SK-N-SH treated with all-trans-retinoic acid at 6 μM for 48 hours (cell line): ENCODE measurements around the gene ARL15.

Experiments used
- ATAC-seq: fragments of 200-7000 bp; cut with Tn5 transposase; 3 replicates; pipeline ENCODE4 v1.9.1; 2020; ENCODE audit warnings: mild to moderate bottlenecking, moderate library complexity
- ARNTL ChIP-seq: fragments of 450-650 bp; formaldehyde crosslinking; IDR thresholded peaks from 2 replicates; pipeline ENCODE4 v1.5.0; 2020; ENCODE audit warnings: low read depth, mild to moderate bottlenecking, moderate library complexity, borderline replicate concordance
- BACH2 ChIP-seq: fragments of 250-450 bp; sonication (Bioruptor Pico); IDR thresholded peaks from 2 replicates; pipeline ENCODE4 v1.9.0; 2021; ENCODE audit warnings: mild to moderate bottlenecking, borderline replicate concordance
- CSDC2 ChIP-seq: fragments of 250-450 bp; sonication (Bioruptor Pico); IDR thresholded peaks from 2 replicates; pipeline ENCODE4 v1.5.0; 2020; ENCODE audit warnings: mild to moderate bottlenecking, moderate library complexity
- ESRRG ChIP-seq: fragments of 250-450 bp; sonication (Bioruptor Pico); IDR thresholded peaks from 2 replicates; pipeline ENCODE4 v1.6.1; 2021; ENCODE audit warnings: mild to moderate bottlenecking
- PPARA ChIP-seq: fragments of 250-450 bp; sonication (Bioruptor Pico); IDR thresholded peaks from 2 replicates; pipeline ENCODE4 v1.5.0; 2020; ENCODE audit warnings: mild to moderate bottlenecking, borderline replicate concordance
- RARB ChIP-seq: fragments of 250-450 bp; sonication (Bioruptor Pico); IDR thresholded peaks from 2 replicates; pipeline ENCODE4 v1.8.0; 2021; ENCODE audit warnings: mild to moderate bottlenecking, moderate library complexity
- SNAI2 ChIP-seq: fragments of 250-450 bp; sonication (Bioruptor Pico); IDR thresholded peaks from 2 replicates; pipeline ENCODE4 v1.5.0; 2020; ENCODE audit warnings: mild to moderate bottlenecking, moderate library complexity
- TCF4 ChIP-seq: fragments of 250-450 bp; sonication (Bioruptor Pico); IDR thresholded peaks from 2 replicates; pipeline ENCODE4 v1.8.0; 2021; ENCODE audit warnings: mild to moderate bottlenecking, moderate library complexity, borderline replicate concordance
- TOX ChIP-seq: fragments of 250-450 bp; sonication (Bioruptor Pico); IDR thresholded peaks from 2 replicates; pipeline ENCODE4 v1.8.0; 2021; ENCODE audit warnings: mild to moderate bottlenecking, moderate library complexity, borderline replicate concordance
- ZFP3 ChIP-seq: fragments of 250-450 bp; sonication (Bioruptor Pico); IDR thresholded peaks from 2 replicates; pipeline ENCODE4 v1.5.0; 2020; ENCODE audit warnings: mild to moderate bottlenecking, moderate library complexity
- ZFP30 ChIP-seq: fragments of 450-650 bp; formaldehyde crosslinking; IDR thresholded peaks from 2 replicates; pipeline ENCODE4 v1.5.0; 2022; ENCODE audit warnings: mild to moderate bottlenecking, moderate library complexity
- ZNF565 ChIP-seq: fragments of 450-650 bp; formaldehyde crosslinking; conservative IDR thresholded peaks from 2 replicates; pipeline ENCODE4 v1.5.0; 2020; ENCODE audit warnings: low read depth, mild to moderate bottlenecking, moderate library complexity
- ZNF8 ChIP-seq: fragments of 450-650 bp; formaldehyde crosslinking; IDR thresholded peaks from 2 replicates; pipeline ENCODE4 v1.5.0; 2020; ENCODE audit warnings: mild to moderate bottlenecking, moderate library complexity
- TF ChIP-seq, protein P1 (sequence below): fragments of 250-450 bp; sonication (Bioruptor Pico); IDR thresholded peaks from 2 replicates; pipeline ENCODE4 v1.5.0; 2020; ENCODE audit warnings: mild to moderate bottlenecking, moderate library complexity
- TF ChIP-seq, protein P2 (sequence below): fragments of 250-450 bp; sonication (Bioruptor Pico); IDR thresholded peaks from 2 replicates; pipeline ENCODE4 v1.5.1; 2021; ENCODE audit warnings: mild to moderate bottlenecking, moderate library complexity
- TF ChIP-seq, protein P3 (sequence below): fragments of 250-450 bp; sonication (Bioruptor Pico); IDR thresholded peaks from 2 replicates; pipeline ENCODE4 v1.5.1; 2020; ENCODE audit warnings: low read depth, mild to moderate bottlenecking, moderate library complexity
- TF ChIP-seq, protein P4 (sequence below): fragments of 250-450 bp; sonication (Bioruptor Pico); IDR thresholded peaks from 2 replicates; pipeline ENCODE4 v1.8.0; 2021; ENCODE audit warnings: low read depth, mild to moderate bottlenecking, moderate library complexity, borderline replicate concordance
- TF ChIP-seq, protein P5 (sequence below): fragments of 250-450 bp; sonication (Bioruptor Pico); IDR thresholded peaks from 2 replicates; pipeline ENCODE4 v1.8.0; 2020; ENCODE audit warnings: mild to moderate bottlenecking, moderate library complexity, borderline replicate concordance

Gene ARL15

DNA sequence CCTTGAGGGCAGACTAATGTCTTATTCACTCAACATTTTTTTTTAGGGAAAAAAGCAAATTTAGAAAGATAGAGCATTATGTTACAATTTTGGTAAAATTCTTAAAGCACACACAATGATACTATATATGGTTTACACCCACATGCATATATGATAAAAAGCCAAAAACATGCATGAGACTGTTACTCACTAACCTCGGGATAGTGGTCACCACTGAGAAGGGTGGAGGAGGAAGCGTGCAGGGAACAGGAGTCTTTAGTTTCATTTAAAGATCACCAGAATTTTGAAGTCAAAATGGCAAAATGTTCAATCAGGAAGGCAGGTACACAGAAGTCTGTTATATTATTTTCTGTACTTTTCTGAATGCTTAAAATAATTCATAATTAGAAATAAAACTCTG is 9.2 kb downstream of the ARL15 start:
- ATAC-seq: no peak
- TF ChIP-seq TCF4 (CRISPR knock-in tag) (no peak), ZFP30 (CRISPR knock-in tag) (no peak), CSDC2 (CRISPR knock-in tag) (no peak), PPARA (no peak), ESRRG (no peak), RARB (CRISPR knock-in tag) (no peak)
- TF ChIP-seq, protein P1, sequence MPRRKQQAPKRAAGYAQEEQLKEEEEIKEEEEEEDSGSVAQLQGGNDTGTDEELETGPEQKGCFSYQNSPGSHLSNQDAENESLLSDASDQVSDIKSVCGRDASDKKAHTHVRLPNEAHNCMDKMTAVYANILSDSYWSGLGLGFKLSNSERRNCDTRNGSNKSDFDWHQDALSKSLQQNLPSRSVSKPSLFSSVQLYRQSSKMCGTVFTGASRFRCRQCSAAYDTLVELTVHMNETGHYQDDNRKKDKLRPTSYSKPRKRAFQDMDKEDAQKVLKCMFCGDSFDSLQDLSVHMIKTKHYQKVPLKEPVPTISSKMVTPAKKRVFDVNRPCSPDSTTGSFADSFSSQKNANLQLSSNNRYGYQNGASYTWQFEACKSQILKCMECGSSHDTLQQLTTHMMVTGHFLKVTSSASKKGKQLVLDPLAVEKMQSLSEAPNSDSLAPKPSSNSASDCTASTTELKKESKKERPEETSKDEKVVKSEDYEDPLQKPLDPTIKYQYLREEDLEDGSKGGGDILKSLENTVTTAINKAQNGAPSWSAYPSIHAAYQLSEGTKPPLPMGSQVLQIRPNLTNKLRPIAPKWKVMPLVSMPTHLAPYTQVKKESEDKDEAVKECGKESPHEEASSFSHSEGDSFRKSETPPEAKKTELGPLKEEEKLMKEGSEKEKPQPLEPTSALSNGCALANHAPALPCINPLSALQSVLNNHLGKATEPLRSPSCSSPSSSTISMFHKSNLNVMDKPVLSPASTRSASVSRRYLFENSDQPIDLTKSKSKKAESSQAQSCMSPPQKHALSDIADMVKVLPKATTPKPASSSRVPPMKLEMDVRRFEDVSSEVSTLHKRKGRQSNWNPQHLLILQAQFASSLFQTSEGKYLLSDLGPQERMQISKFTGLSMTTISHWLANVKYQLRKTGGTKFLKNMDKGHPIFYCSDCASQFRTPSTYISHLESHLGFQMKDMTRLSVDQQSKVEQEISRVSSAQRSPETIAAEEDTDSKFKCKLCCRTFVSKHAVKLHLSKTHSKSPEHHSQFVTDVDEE (CRISPR knock-in tag): no peak

DNA sequence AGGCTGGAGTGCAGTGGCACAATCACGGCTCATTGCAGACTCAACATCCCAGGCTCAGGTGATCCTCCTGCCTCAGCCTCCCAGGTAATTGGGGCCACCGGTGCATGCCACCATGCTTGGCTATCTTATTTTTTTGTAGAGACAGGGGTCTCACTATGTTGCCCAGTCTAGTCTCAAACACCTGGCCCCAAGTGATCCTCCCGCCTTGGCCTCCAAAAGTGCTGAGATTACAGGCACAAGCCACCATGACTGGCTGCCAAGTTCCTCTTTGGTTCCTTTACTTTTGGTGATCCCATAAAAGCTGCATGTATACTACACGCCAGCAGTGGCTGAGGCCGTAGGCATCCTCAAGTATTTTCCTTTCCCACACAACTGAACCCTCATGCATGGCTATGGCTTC is 11.4 kb downstream of the ARL15 start:
- no peak for ATAC-seq
- no peak for TF ChIP-seq SNAI2 (CRISPR knock-in tag)

DNA sequence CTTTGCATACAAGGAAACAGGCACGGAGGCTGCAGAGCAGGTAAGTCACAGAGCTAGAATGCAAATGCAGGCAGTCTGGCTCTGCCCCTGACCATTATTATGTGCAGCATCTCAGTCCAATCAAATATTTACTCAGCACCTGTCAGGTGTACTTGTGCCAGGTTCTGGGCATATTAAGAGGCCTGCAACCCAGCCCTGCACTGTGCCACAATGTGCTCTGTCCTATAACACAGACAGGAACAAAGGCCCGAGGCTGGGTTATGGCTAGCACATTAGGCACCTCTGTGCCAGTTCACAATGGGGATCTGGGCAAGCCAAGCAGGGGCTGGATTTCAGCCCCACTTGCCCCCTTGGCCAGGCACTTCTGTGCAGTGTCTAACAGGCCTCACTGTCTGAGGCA is 14.0 kb downstream of the ARL15 start:
- ATAC-seq: no peak
- TF ChIP-seq ARNTL (CRISPR knock-in tag): no peak
- TF ChIP-seq ZNF8 (CRISPR knock-in tag): no peak
- TF ChIP-seq, protein P2, sequence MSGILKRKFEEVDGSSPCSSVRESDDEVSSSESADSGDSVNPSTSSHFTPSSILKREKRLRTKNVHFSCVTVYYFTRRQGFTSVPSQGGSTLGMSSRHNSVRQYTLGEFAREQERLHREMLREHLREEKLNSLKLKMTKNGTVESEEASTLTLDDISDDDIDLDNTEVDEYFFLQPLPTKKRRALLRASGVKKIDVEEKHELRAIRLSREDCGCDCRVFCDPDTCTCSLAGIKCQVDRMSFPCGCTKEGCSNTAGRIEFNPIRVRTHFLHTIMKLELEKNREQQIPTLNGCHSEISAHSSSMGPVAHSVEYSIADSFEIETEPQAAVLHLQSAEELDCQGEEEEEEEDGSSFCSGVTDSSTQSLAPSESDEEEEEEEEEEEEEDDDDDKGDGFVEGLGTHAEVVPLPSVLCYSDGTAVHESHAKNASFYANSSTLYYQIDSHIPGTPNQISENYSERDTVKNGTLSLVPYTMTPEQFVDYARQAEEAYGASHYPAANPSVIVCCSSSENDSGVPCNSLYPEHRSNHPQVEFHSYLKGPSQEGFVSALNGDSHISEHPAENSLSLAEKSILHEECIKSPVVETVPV (CRISPR knock-in tag): no peak
- TF ChIP-seq ESRRG: no peak
- TF ChIP-seq TCF4 (CRISPR knock-in tag): no peak
- no peak for TF ChIP-seq CSDC2 (CRISPR knock-in tag)
- TF ChIP-seq TOX: no peak
- TF ChIP-seq BACH2 (CRISPR knock-in tag): no peak
- TF ChIP-seq ZNF565: no peak
- TF ChIP-seq PPARA: no peak
- no peak for TF ChIP-seq ZFP3 (CRISPR knock-in tag)
- TF ChIP-seq, protein P3, sequence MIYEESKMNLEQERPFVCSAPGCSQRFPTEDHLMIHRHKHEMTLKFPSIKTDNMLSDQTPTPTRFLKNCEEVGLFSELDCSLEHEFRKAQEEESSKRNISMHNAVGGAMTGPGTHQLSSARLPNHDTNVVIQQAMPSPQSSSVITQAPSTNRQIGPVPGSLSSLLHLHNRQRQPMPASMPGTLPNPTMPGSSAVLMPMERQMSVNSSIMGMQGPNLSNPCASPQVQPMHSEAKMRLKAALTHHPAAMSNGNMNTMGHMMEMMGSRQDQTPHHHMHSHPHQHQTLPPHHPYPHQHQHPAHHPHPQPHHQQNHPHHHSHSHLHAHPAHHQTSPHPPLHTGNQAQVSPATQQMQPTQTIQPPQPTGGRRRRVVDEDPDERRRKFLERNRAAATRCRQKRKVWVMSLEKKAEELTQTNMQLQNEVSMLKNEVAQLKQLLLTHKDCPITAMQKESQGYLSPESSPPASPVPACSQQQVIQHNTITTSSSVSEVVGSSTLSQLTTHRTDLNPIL: no peak
- TF ChIP-seq, protein P4, sequence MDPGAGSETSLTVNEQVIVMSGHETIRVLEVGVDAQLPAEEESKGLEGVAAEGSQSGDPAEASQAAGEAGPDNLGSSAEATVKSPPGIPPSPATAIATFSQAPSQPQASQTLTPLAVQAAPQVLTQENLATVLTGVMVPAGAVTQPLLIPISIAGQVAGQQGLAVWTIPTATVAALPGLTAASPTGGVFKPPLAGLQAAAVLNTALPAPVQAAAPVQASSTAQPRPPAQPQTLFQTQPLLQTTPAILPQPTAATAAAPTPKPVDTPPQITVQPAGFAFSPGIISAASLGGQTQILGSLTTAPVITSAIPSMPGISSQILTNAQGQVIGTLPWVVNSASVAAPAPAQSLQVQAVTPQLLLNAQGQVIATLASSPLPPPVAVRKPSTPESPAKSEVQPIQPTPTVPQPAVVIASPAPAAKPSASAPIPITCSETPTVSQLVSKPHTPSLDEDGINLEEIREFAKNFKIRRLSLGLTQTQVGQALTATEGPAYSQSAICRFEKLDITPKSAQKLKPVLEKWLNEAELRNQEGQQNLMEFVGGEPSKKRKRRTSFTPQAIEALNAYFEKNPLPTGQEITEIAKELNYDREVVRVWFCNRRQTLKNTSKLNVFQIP (CRISPR knock-in tag): no peak
- TF ChIP-seq, protein P1 (CRISPR knock-in tag): no peak
- TF ChIP-seq SNAI2 (CRISPR knock-in tag): no peak
- TF ChIP-seq, protein P5, sequence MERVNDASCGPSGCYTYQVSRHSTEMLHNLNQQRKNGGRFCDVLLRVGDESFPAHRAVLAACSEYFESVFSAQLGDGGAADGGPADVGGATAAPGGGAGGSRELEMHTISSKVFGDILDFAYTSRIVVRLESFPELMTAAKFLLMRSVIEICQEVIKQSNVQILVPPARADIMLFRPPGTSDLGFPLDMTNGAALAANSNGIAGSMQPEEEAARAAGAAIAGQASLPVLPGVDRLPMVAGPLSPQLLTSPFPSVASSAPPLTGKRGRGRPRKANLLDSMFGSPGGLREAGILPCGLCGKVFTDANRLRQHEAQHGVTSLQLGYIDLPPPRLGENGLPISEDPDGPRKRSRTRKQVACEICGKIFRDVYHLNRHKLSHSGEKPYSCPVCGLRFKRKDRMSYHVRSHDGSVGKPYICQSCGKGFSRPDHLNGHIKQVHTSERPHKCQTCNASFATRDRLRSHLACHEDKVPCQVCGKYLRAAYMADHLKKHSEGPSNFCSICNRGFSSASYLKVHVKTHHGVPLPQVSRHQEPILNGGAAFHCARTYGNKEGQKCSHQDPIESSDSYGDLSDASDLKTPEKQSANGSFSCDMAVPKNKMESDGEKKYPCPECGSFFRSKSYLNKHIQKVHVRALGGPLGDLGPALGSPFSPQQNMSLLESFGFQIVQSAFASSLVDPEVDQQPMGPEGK (CRISPR knock-in tag): no peak
